H1 (cell line): ENCODE results near the gene UHRF2.

ENCODE experiments used
- CTCF ChIP-seq, 3 experiments: IDR thresholded peaks; 1 replicate in 2 of 3; 2 replicates in 1 of 3; pipeline versions ENCODE4 v1.5.1 to v1.6.1; 2011; ENCODE audit warnings: low read length in 3 of 3, mild to moderate bottlenecking in 3 of 3, inconsistent platforms in 2 of 3, low read depth in 1 of 3, moderate library complexity in 1 of 3; ENCODE audit not compliant: insufficient read depth in 1 of 3; ENCODE audit errors: control extremely low read depth in 1 of 3
- EZH2 ChIP-seq: fragments of 200-600 bp; sonication (generic); IDR thresholded peaks from 2 replicates; pipeline ENCODE4 v1.7.1; 2012; ENCODE audit warnings: low read depth, mild to moderate bottlenecking, moderate library complexity, low read length, inconsistent platforms; ENCODE audit not compliant: severe bottlenecking
- KDM1A ChIP-seq: fragments of 200-600, 300-600 bp; sonication (generic); IDR thresholded peaks from 2 replicates; pipeline ENCODE4 v1.7.1; 2016; ENCODE audit warnings: mild to moderate bottlenecking, low read length, borderline replicate concordance
- SUZ12 ChIP-seq: fragments of 200-600 bp; sonication (generic); IDR thresholded peaks from 2 replicates; pipeline ENCODE4 v1.6.1; 2012; ENCODE audit warnings: mild to moderate bottlenecking, inconsistent platforms, low read length, moderate library complexity, mixed read lengths

GRCh38 chr9:6538666-6539071 is 125.7 kb downstream of the UHRF2 start:
- TF ChIP-seq CTCF (IDR thresholded peaks at IDR 0.05; ENCODE audit: control extremely low read depth in 1 of 3, insufficient read depth in 1 of 3, low read depth in 1 of 3, low read length in 3 of 3) (no peak), EZH2 (no peak), SUZ12 (no peak), KDM1A (no peak)
